ENCODE data around the gene HGFAC.

GRCh38 chr4:3406021-3406420 lies 35.7 kb upstream of the HGFAC start:
- TF ChIP-seq POLR2AphosphoS5 (IDR thresholded peaks at IDR 0.05; ENCODE audit: borderline replicate concordance, low read depth, low read length) (no peak), EZH2 (IDR thresholded peaks at IDR 0.05) (no peak)

Data from SK-N-MC (cell line).